CD14-positive monocyte (primary cell): Measurements from ENCODE around the gene RALGAPA2. TPM values are rescaled to one million over a fixed set of nuclear protein-coding genes. Genes with fewer than 3 reads are reported as not detected.

ENCODE experiments used
- DNase-seq, 3 donors: peaks; one replicate each; pipeline ENCODE4 v3.0.0-alpha.2; 2011 to 2022
- H2AFZ ChIP-seq: 2 replicates; pipeline ENCODE4 v1.6.0; 2012; ENCODE audit warnings: mild to moderate bottlenecking, low read depth, low read length, inconsistent platforms; ENCODE audit not compliant: insufficient read depth, poor library complexity, severe bottlenecking
- H3K27ac ChIP-seq, 2 donors: 1 replicate in 1 of 2; 2 replicates in 1 of 2; pipeline ENCODE4 v1.5.1; 2012 to 2013; ENCODE audit warnings: low read length in 2 of 2, control low read depth in 1 of 2, inconsistent platforms in 1 of 2, low read depth in 1 of 2, mild to moderate bottlenecking in 1 of 2
- H3K27me3 ChIP-seq, 2 donors: one replicate each; pipeline versions ENCODE4 v1.6.0 to v1.6.1; 2011 to 2013; ENCODE audit warnings: low read length in 2 of 2; ENCODE audit not compliant: control insufficient read depth in 2 of 2, insufficient read depth in 2 of 2
- H3K36me3 ChIP-seq, 2 donors: replicated peaks in 1 of 2; 1 replicate in 1 of 2; 2 replicates in 1 of 2; pipeline versions ENCODE4 v1.5.1 to v1.6.1; 2012 to 2013; ENCODE audit warnings: low read length in 2 of 2, control low read depth in 1 of 2, inconsistent platforms in 1 of 2, mild to moderate bottlenecking in 1 of 2; ENCODE audit not compliant: insufficient read depth in 2 of 2, control insufficient read depth in 1 of 2
- H3K4me1 ChIP-seq, 2 donors: 1 replicate in 1 of 2; 2 replicates in 1 of 2; pipeline versions ENCODE4 v1.5.1 to v1.6.1; 2012 to 2013; ENCODE audit warnings: low read length in 2 of 2, control low read depth in 1 of 2, inconsistent platforms in 1 of 2, mild to moderate bottlenecking in 1 of 2, moderate library complexity in 1 of 2; ENCODE audit not compliant: insufficient read depth in 2 of 2, control insufficient read depth in 1 of 2
- H3K4me2 ChIP-seq: replicated peaks from 2 replicates; pipeline ENCODE3; 2012; ENCODE audit warnings: low read length, moderate library complexity, mild to moderate bottlenecking; ENCODE audit not compliant: poor library complexity, severe bottlenecking; ENCODE audit errors: extremely low read depth
- H3K4me3 ChIP-seq, 3 experiments: fragments of 200-600 bp in 1 of 3; sonication (generic) in 1 of 3; replicated peaks in 1 of 3; 1 replicate in 2 of 3; 2 replicates in 1 of 3; pipeline ENCODE4 v1.5.1; 2011 to 2013; ENCODE audit warnings: low read length in 3 of 3, mild to moderate bottlenecking in 3 of 3, control low read depth in 2 of 3, low read depth in 2 of 3, inconsistent platforms in 1 of 3, moderate library complexity in 1 of 3
- H3K79me2 ChIP-seq: 2 replicates; pipeline ENCODE4 v1.6.0; 2012; ENCODE audit warnings: mild to moderate bottlenecking, control low read depth, inconsistent platforms, low read length, moderate library complexity; ENCODE audit not compliant: insufficient read depth
- H3K9ac ChIP-seq: 2 replicates; pipeline ENCODE4 v1.6.0; 2017; ENCODE audit warnings: low read length, mild to moderate bottlenecking; ENCODE audit not compliant: insufficient read depth, poor library complexity, severe bottlenecking
- H3K9me3 ChIP-seq, 2 donors: replicated peaks in 1 of 2; 1 replicate in 1 of 2; 2 replicates in 1 of 2; pipeline versions ENCODE4 v1.5.1 to v1.6.1; 2012 to 2013; ENCODE audit warnings: low read length in 2 of 2, control low read depth in 1 of 2; ENCODE audit not compliant: control insufficient read depth in 1 of 2, insufficient read depth in 1 of 2
- H4K20me1 ChIP-seq: 2 replicates; pipeline ENCODE4 v1.6.0; 2012; ENCODE audit warnings: mild to moderate bottlenecking, low read length, control low read depth, moderate library complexity; ENCODE audit not compliant: insufficient read depth
- H3K27ac Mint-ChIP-seq, 7 donors: one replicate each; pipeline ENCODE4 v1.8.0; 2020; ENCODE audit warnings: mild to moderate bottlenecking in 7 of 7, mixed read lengths in 7 of 7, moderate library complexity in 6 of 7, inconsistent platforms in 2 of 7
- H3K27me3 Mint-ChIP-seq, 3 donors: one replicate each; pipeline ENCODE4 v1.8.0; 2021 to 2022; ENCODE audit warnings: low read depth in 3 of 3, mild to moderate bottlenecking in 3 of 3, mixed read lengths in 3 of 3, moderate library complexity in 3 of 3, inconsistent platforms in 1 of 3
- H3K36me3 Mint-ChIP-seq, 2 donors: one replicate each; pipeline ENCODE4 v1.8.0; 2020; ENCODE audit warnings: mixed read lengths in 2 of 2, inconsistent platforms in 1 of 2, mild to moderate bottlenecking in 1 of 2
- H3K4me1 Mint-ChIP-seq: one replicate; pipeline ENCODE4 v1.8.0; 2020; ENCODE audit warnings: mild to moderate bottlenecking, mixed read lengths
- H3K4me3 Mint-ChIP-seq, 2 donors: one replicate each; pipeline ENCODE4 v1.8.0; 2020; ENCODE audit warnings: mild to moderate bottlenecking in 2 of 2, mixed read lengths in 2 of 2, moderate library complexity in 1 of 2
- H3K9me3 Mint-ChIP-seq, 7 donors: one replicate each; pipeline ENCODE4 v1.8.0; 2020 to 2022; ENCODE audit warnings: mixed read lengths in 7 of 7, mild to moderate bottlenecking in 6 of 7, moderate library complexity in 6 of 7, inconsistent platforms in 2 of 7
- WGBS: methylation state at CpG from one replicate; pipeline ENCODE4 v1.1.5; 2013; ENCODE audit warnings: missing lambda C conversion rate; ENCODE audit not compliant: insufficient coverage; 5-methylcytosine and 5-hydroxymethylcytosine counted together
- intact Hi-C, 2 donors: fragments of 100-400 bp; cut with micrococcal nuclease; formaldehyde crosslinking; loops; one replicate each; pipeline versions ENCODE4 v1.15.0 to v1.15.1; 2023
- polyA plus RNA-seq, 3 donors: library from polyadenylated mRNA; depleted of rRNA in 1 of 3; unstranded in 2 of 3; stranded (reverse) in 1 of 3; fragments of 300-500 nt in 2 of 3; fragments of >200 nt in 1 of 3; fragmentation: Illumina TruSeq in 2 of 3; gene quantifications; 1 replicate in 2 of 3; 2 replicates in 1 of 3; pipeline ENCODE4 v1.2.3, GENCODE V29; 2012 to 2021
- TF ChIP-seq, protein P1 (sequence below): fragments of 200-600 bp; IDR thresholded peaks from one replicate; pipeline ENCODE4 v1.8.0; 2022; ENCODE audit warnings: antibody characterized with exemption, mild to moderate bottlenecking

The RALGAPA2 gene
- polyA plus RNA-seq, 3 donors = 6.2 to 13.0 (median 8.9) TPM

DNA sequence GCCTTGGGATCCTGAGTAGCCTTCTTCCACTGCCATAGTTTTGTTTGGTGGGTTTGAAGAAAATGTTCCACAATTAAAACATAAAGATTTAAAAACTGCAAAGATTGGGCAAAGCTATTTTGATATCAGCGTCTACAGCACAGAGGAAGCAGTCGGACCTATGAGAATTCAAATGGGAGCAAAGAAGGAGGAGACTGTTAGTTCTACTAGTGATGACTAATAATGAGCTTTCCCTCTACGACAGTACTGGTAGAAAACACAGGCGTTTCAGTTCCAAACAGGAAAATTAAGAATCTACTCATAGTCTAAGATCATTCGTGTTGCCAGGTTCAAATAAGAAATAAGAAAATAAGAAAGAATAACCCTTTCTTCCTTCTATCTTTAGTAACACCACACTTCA is 223.4 kb downstream of the RALGAPA2 start:
- H3K36me3 ChIP-seq = peaks cover 50 to 93% of the 10 kb centered on the region in 2 donors
- H3K9ac ChIP-seq = no peak overlapping the region
- WGBS = no CpG with 5 or more reads among the region's 5 CpGs
- H3K27me3 ChIP-seq = no peaks in the 10 kb centered on the region
- no peaks in the 10 kb centered on the region for H3K4me1 Mint-ChIP-seq
- H3K27ac ChIP-seq = no peak overlapping the region
- H3K79me2 ChIP-seq = no peaks in the 10 kb centered on the region
- no peak overlapping the region for H3K27ac Mint-ChIP-seq
- peaks cover 0 to 3% (median 0%) of the 10 kb centered on the region in 7 donors for H3K9me3 Mint-ChIP-seq
- no peaks in the 10 kb centered on the region for H4K20me1 ChIP-seq
- H3K36me3 Mint-ChIP-seq = peaks cover 73 to 74% of the 10 kb centered on the region in 2 donors
- no peaks in the 10 kb centered on the region for H3K9me3 ChIP-seq
- H3K27me3 Mint-ChIP-seq = peaks cover 0 to 2% (median 0%) of the 10 kb centered on the region in 3 donors
- no peak for DNase-seq
- TF ChIP-seq, protein P1, sequence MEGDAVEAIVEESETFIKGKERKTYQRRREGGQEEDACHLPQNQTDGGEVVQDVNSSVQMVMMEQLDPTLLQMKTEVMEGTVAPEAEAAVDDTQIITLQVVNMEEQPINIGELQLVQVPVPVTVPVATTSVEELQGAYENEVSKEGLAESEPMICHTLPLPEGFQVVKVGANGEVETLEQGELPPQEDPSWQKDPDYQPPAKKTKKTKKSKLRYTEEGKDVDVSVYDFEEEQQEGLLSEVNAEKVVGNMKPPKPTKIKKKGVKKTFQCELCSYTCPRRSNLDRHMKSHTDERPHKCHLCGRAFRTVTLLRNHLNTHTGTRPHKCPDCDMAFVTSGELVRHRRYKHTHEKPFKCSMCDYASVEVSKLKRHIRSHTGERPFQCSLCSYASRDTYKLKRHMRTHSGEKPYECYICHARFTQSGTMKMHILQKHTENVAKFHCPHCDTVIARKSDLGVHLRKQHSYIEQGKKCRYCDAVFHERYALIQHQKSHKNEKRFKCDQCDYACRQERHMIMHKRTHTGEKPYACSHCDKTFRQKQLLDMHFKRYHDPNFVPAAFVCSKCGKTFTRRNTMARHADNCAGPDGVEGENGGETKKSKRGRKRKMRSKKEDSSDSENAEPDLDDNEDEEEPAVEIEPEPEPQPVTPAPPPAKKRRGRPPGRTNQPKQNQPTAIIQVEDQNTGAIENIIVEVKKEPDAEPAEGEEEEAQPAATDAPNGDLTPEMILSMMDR = no peak
- H3K4me3 Mint-ChIP-seq = no peak overlapping the region
- no peaks in the 10 kb centered on the region for H3K4me1 ChIP-seq
- no peak overlapping the region for H3K4me3 ChIP-seq
- no peak overlapping the region for H3K4me2 ChIP-seq
- intact Hi-C loops = no loop called here
- no peak overlapping the region for H2AFZ ChIP-seq

GRCh38 chr20:20488388-20488787 is 224.1 kb downstream of the RALGAPA2 start:
- Histone ChIP-seq H4K20me1 (no peaks in the 10 kb centered on the region), H3K9me3 (no peaks in the 10 kb centered on the region), H3K27ac (no peak overlapping the region), H3K79me2 (no peaks in the 10 kb centered on the region), H3K36me3 (peaks cover 45 to 93% of the 10 kb centered on the region in 2 donors), H3K4me3 (no peak overlapping the region), H3K27me3 (no peaks in the 10 kb centered on the region), H3K4me2 (no peak overlapping the region), H3K4me1 (no peaks in the 10 kb centered on the region), H2AFZ (no peak overlapping the region), H3K9ac (no peak overlapping the region)
- no CpG with 5 or more reads among the region's 1 CpG for WGBS
- intact Hi-C loops = no loop called here
- no peak for DNase-seq
- Mint-ChIP-seq H3K4me1 (no peaks in the 10 kb centered on the region), H3K4me3 (no peak overlapping the region), H3K27ac (no peak overlapping the region), H3K9me3 (peaks cover 0 to 3% (median 0%) of the 10 kb centered on the region in 7 donors), H3K36me3 (peaks cover 74 to 76% of the 10 kb centered on the region in 2 donors), H3K27me3 (peaks cover 0 to 2% (median 0%) of the 10 kb centered on the region in 3 donors)
- TF ChIP-seq, protein P1 = no peak
